GM18519 (cell line): Measurements from ENCODE around the gene MTM1.

Experiments used
- ATAC-seq: cut with Tn5 transposase; IDR thresholded peaks from one replicate; pipeline ENCODE4 v1.9.1; 2021; ENCODE audit warnings: mild to moderate bottlenecking, moderate library complexity; ENCODE audit not compliant: unreplicated experiment, low FRiP score

Gene MTM1

DNA sequence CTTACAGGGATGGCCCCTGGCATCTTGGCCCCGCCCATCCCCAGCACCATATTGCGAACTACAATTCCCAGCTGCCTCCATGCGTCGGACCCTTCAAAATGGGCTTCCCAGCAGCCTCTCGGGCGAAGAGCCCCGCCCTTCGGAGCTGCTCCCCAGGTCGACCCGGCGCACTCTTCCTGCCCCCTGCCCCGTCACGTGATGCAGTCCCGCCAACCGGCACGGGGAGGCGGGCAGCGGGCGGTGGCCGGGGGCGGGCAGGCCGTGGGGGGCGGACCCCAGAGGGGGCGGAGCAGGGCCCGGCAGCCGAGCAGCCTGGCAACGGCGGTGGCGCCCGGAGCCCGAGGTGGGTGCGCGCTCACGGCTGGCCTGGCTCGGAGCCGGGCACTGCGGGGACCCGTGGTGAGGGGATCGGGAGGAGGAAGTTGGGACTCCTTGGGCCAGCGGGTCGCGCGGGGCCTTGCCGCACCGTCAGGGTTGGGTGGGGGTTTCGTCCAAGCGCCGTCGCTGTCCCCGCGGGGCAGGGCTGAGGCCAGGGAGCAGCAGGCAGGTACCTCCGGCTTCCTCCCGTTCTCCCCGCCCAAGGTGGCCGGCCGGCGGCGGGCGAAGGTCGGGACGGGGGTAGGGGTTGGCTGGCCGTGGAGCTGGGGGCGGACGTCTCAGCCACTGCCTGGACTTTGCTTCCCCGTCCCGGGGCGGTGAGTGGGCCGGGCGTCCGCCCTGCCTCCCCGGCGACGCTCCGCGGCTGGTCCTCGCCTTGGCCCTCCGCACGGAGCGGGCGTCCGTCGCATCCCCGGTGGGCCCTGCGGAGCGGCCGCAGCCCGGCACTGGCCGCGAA is at the start of gene MTM1:
Gene MTM1 (plus strand): TSS at position 302 of the 835 bp plus-strand sequence. CDS start 23,994 bp downstream, outside the sequence.
- peak; percentile 92 for ATAC-seq

GRCh38 chrX:150522494-150522893 is 45.9 kb upstream of the MTM1 start:
- no peak for ATAC-seq

- no peak for ATAC-seq
Observed at GRCh38 chrX:150525061-150525919, 43.1 kb upstream of the MTM1 start.

GRCh38 chrX:150526692-150527091 is 41.7 kb upstream of the MTM1 start:
- ATAC-seq, result no peak

GRCh38 chrX:150527108-150527507 is 41.3 kb upstream of the MTM1 start:
- no peak for ATAC-seq

DNA sequence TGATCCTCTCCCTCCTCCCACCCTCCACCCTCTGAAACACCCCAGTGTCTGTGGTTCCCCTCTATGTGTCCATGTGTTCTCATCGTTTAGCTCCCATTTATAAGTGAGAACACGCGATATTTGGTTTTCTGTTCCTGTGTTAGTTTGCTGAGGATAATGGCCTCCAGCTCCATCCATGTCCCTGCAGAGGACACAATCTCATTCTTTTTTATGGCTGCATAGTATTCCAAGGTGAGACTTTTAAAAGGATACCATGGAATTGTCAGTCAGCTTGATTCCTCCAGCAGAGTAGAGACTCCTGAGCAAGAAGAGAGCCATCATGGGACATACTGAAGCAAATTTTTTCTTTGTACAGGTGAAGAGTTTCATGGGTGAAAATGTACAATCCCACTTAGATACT is 38.8 kb upstream of the MTM1 start:
- ATAC-seq, result no peak

GRCh38 chrX:150530821-150531220 is 37.6 kb upstream of the MTM1 start:
- no peak for ATAC-seq

GRCh38 chrX:150531467-150531866 is 37.0 kb upstream of the MTM1 start:
- ATAC-seq, result no peak

GRCh38 chrX:150533863-150534262 is 34.6 kb upstream of the MTM1 start:
- no peak for ATAC-seq

- ATAC-seq, result no peak
Observed at GRCh38 chrX:150536455-150537116, 31.8 kb upstream of the MTM1 start.

DNA sequence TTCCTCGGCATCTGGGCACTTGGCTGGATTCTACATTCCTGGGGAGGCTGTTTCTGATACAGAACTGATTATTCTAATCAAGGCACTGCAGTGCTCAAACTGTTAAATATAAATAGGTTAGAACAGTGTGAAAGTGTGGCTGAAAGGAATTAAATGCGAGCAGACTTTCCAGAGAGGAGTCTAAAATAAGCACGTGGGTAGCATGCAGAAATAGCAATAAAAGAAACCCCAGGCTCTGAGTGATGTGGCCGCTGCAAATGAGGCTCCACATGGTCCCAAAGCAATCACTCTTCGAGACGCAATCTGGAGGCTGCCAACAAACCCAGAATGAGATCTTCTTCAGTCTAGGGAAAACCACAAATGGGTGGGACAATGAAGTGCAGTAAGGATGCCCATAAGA is 30.6 kb upstream of the MTM1 start:
- no peak for ATAC-seq

- no peak for ATAC-seq
Observed at GRCh38 chrX:150540965-150541364, 27.5 kb upstream of the MTM1 start.

DNA sequence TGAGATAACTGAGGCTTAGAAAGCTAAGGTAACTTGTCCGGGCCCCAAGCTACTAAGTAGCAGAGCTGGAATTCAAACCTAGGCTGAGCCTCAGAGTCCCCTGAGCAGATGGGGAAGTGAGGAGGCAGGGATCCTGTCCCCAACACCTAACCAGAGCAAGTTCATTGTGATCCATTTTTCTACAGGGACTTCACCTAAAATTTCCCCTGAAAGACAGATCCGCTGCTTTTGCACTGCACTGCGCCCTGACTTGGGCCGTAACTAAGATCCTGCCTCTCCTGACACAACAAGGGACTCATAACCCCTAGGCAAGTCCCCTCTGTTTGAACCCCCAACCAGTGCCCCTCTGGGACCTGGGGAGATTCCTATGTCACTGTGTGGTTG is 25.6 kb upstream of the MTM1 start:
- peak; percentile 33 for ATAC-seq

DNA sequence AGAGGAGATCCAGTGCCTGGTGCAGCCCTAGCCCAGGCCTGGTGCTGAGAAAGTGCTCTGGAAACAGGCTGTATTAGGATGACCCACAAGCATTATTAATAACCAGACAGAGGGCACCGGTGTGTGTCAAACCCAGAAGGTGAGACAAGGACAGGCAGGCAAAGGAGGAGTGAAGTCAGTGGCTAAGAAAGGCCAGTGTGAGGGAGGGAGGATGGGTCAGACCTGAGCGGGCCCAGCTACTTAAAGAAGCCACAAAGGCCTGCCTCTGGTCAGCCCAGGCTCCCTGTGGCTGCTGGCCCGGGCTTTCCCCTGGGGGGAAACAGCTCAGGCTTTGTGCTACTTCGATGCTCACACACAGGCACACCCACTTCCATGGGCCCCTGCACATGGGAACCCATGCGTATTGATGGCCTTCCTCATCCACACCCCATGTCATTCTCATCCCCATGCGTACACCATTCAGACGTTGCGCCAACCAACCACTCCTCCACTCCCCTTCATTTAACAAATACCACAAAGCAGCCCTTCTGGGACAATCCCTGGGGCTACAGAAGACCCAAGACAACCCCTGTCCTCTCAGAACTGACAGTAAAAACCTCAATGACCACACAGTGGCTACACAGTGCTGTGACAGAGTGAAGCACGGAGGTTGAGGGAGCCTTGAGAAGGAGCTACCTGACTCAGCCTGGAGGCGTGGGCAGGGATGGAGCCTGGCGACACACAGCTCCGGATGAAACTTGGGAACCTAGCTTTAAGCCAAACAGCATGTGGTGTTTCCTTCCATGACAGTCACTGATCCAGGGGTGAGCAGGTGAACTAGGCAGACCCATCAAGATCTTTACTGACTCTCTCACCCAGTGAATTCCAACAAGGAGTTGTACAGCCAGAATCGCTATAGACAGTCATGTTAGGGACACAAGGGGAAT is 24.9 kb upstream of the MTM1 start:
- ATAC-seq, result peak; percentile 41

- ATAC-seq, result no peak
Observed at GRCh38 chrX:150544222-150544787, 24.1 kb upstream of the MTM1 start.

DNA sequence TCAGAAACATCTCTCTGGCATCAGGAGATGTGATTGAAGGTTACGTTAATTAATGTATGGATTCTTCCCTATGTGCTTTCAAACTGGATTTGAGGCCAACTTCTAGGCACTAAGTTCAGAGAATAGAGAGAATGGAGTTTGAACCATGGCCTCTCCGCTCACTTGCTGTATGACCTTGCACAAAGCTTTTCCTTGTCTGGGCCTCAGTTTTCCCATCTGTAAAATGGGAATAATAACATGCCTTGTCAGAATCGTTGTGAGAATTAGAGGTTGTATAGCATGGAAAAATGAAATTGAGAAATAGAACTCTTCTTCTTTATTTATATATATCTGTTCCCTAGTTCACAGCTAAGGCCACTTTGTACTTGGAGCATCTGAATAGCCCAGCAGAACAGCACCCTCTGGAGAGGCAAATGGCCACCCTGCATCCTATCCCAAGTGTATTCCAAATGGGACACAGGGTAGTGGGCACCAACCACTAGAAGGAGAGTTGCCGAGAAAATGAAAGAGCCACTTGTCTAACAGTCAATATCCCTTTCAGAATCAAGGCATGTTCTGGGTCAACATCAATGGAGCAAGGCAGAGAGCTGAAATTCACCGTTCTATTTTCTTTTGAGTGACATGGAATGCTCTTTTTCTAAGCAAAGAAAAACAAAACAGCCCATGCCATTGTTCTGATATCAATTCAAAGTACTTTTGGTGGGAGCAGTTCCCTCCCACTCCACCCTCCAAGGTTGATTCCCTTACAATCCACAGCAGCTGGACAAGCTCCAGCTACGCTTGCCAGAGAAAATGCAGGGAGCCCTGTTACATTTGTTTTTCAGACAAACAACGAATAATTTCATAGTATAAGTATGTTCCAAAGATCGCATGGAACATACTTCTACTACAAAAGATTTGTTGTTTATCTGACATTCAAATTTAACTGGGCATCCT is 23.3 kb upstream of the MTM1 start:
- ATAC-seq, result no peak

DNA sequence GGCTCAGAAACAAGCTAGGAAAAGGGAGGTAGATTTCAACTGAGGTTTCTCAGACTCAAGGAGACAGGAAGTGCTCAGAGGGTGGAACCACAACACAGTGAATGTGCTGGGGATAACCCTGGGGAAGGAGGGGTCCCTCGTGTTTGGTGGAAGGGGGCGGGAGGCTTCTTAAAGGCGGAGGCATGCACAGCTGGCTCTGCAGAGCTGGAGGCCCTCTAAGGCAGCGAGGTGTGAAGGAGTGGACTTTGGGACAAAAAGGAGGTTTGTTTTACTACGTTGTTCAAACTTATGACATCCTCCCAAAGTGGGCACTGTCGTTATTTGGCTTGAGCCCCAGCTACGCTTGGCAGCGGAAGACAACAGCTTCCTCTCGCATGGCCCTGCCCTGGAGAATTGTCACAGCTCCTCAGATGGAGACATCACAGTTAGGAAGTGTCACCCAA is 21.7 kb upstream of the MTM1 start:
- no peak for ATAC-seq

GRCh38 chrX:150547375-150548115 is 20.9 kb upstream of the MTM1 start:
- ATAC-seq, result peak; percentile 44
